Activated T-helper 9 cell treated with anti-CD3 and anti-CD28 coated beads, Interleukin-2, amount 50 U/mL, for 16 hours (primary cell): Measurements from ENCODE around the gene P2RX3.

Source experiments
- DNase-seq: peaks from one replicate; pipeline ENCODE4 v3.0.0-alpha.2; 2020; ENCODE audit warnings: low read depth

Gene P2RX3

GRCh38 chr11:57310091-57310490 lies 28.1 kb upstream of the P2RX3 start:
- DNase-seq: no peak

- DNase-seq: no peak
These were observed 27.5 kb upstream of the P2RX3 start for GRCh38 chr11:57310630-57311086.

- peak; percentile 27 for DNase-seq
These were observed 26.8 kb upstream of the P2RX3 start for GRCh38 chr11:57311109-57311936.

GRCh38 chr11:57312511-57313021 lies 25.6 kb upstream of the P2RX3 start:
- no peak for DNase-seq

- no peak for DNase-seq
These were observed 24.9 kb upstream of the P2RX3 start for GRCh38 chr11:57313071-57313787.

- no peak for DNase-seq
These were observed 24.4 kb upstream of the P2RX3 start for GRCh38 chr11:57313788-57314135.

GRCh38 chr11:57314221-57314973 lies 23.8 kb upstream of the P2RX3 start:
- no peak for DNase-seq

GRCh38 chr11:57315491-57315890 lies 22.7 kb upstream of the P2RX3 start:
- no peak for DNase-seq

- DNase-seq: no peak
These were observed 22.1 kb upstream of the P2RX3 start for GRCh38 chr11:57316017-57316416.

GRCh38 chr11:57318178-57318577 lies 20.0 kb upstream of the P2RX3 start:
- DNase-seq: no peak

GRCh38 chr11:57320067-57320718 lies 18.0 kb upstream of the P2RX3 start:
- DNase-seq: no peak

GRCh38 chr11:57320719-57321387 lies 17.3 kb upstream of the P2RX3 start:
- no peak for DNase-seq

- DNase-seq: no peak
These were observed 16.5 kb upstream of the P2RX3 start for GRCh38 chr11:57321388-57322255.

GRCh38 chr11:57322256-57323166 lies 15.6 kb upstream of the P2RX3 start:
- no peak for DNase-seq

GRCh38 chr11:57323167-57323854 lies 14.8 kb upstream of the P2RX3 start:
- DNase-seq: no peak

- no peak for DNase-seq
These were observed 14.3 kb upstream of the P2RX3 start for GRCh38 chr11:57323855-57324153.

- DNase-seq: no peak
These were observed 13.8 kb upstream of the P2RX3 start for GRCh38 chr11:57324154-57324885.
